Neutrophil (primary cell): ENCODE data around the gene INPP5A.

Experiments
- H3K27ac ChIP-seq: fragments of 200-600 bp; sonication (generic); 2 replicates; pipeline ENCODE4 v1.5.1; 2016; ENCODE audit warnings: mild to moderate bottlenecking, moderate library complexity
- H3K27me3 ChIP-seq: fragments of 200-600 bp; sonication (generic); 2 replicates; pipeline ENCODE4 v1.6.0; 2016; ENCODE audit warnings: mild to moderate bottlenecking
- H3K36me3 ChIP-seq: fragments of 200-600 bp; sonication (generic); 2 replicates; pipeline ENCODE4 v1.5.1; 2017
- H3K4me1 ChIP-seq, 2 experiments: fragments of 200-600 bp in 1 of 2; sonication (generic) in 1 of 2; 1 replicate in 1 of 2; 2 replicates in 1 of 2; pipeline versions ENCODE4 v1.5.1 to v1.6.1; 2013 to 2016; ENCODE audit warnings: low read depth in 1 of 2, low read length in 1 of 2, mild to moderate bottlenecking in 1 of 2, moderate library complexity in 1 of 2; ENCODE audit not compliant: control insufficient read depth in 1 of 2, insufficient read depth in 1 of 2
- H3K4me3 ChIP-seq, 2 experiments: fragments of 200-600 bp in 1 of 2; sonication (generic) in 1 of 2; 1 replicate in 1 of 2; 2 replicates in 1 of 2; pipeline ENCODE4 v1.5.1; 2013 to 2016; ENCODE audit warnings: low read depth in 1 of 2, low read length in 1 of 2, mild to moderate bottlenecking in 1 of 2, moderate library complexity in 1 of 2
- H3K9me3 ChIP-seq: fragments of 200-600 bp; sonication (generic); 2 replicates; pipeline ENCODE4 v1.5.1; 2016
- CTCF ChIP-seq: fragments of 200-600 bp; sonication (generic); IDR thresholded peaks from 2 replicates; pipeline ENCODE4 v1.5.1; 2016; ENCODE audit warnings: antibody characterized with exemption

Gene INPP5A

GRCh38 chr10:132732518-132732917 is 194.9 kb downstream of the INPP5A start:
- Histone ChIP-seq H3K4me3 (no peak overlapping the region), H3K9me3 (no peaks in the 10 kb centered on the region), H3K4me1 (no peaks in the 10 kb centered on the region), H3K36me3 (peaks cover 93% of the 10 kb centered on the region), H3K27ac (no peak overlapping the region), H3K27me3 (no peaks in the 10 kb centered on the region)
- TF ChIP-seq CTCF = no peak

- no peak overlapping the region for H3K4me3 ChIP-seq
- TF ChIP-seq CTCF = no peak
- peaks cover 88% of the 10 kb centered on the region for H3K36me3 ChIP-seq
- no peaks in the 10 kb centered on the region for H3K27me3 ChIP-seq
- no peaks in the 10 kb centered on the region for H3K9me3 ChIP-seq
- H3K4me1 ChIP-seq = no peaks in the 10 kb centered on the region
- H3K27ac ChIP-seq = no peak overlapping the region
Measured at GRCh38 chr10:132733926-132734325, 196.3 kb downstream of the INPP5A start.

- TF ChIP-seq CTCF = no peak
Measured at GRCh38 chr10:132735341-132735775, 197.8 kb downstream of the INPP5A start.

GRCh38 chr10:132735923-132736391 is 198.4 kb downstream of the INPP5A start:
- Histone ChIP-seq H3K4me3 (no peak overlapping the region), H3K27ac (no peak overlapping the region), H3K4me1 (no peaks in the 10 kb centered on the region), H3K36me3 (peaks cover 78% of the 10 kb centered on the region), H3K9me3 (no peaks in the 10 kb centered on the region), H3K27me3 (no peaks in the 10 kb centered on the region)
- no peak for TF ChIP-seq CTCF

More at GRCh38 chr10:132735341-132735775, 197.8 kb downstream of the INPP5A start:
- Histone ChIP-seq H3K4me3 (no peak overlapping the region), H3K36me3 (peaks cover 80% of the 10 kb centered on the region), H3K4me1 (no peaks in the 10 kb centered on the region), H3K9me3 (no peaks in the 10 kb centered on the region), H3K27me3 (no peaks in the 10 kb centered on the region), H3K27ac (no peak overlapping the region)

GRCh38 chr10:132737390-132738048 is 199.9 kb downstream of the INPP5A start:
- no peaks in the 10 kb centered on the region for H3K9me3 ChIP-seq
- H3K27ac ChIP-seq = no peak overlapping the region
- H3K4me1 ChIP-seq = no peaks in the 10 kb centered on the region
- H3K27me3 ChIP-seq = no peaks in the 10 kb centered on the region
- H3K4me3 ChIP-seq = no peak overlapping the region
- H3K36me3 ChIP-seq = peaks cover 82% of the 10 kb centered on the region
- no peak for TF ChIP-seq CTCF
